Vagina (tissue), 2 donors: Measurements from ENCODE around the gene BROX. TPM values are rescaled to one million over a fixed set of nuclear protein-coding genes. Genes with fewer than 3 reads are reported as not detected.

Source experiments
- DNase-seq, 2 donors: peaks; one replicate each; pipeline ENCODE4 v3.0.0-alpha.2; 2017; ENCODE audit errors: extremely low spot score in 2 of 2
- H3K27ac ChIP-seq: fragments of 200-600 bp; sonication (generic); one replicate; pipeline ENCODE4 v1.5.1; 2019
- H3K27me3 ChIP-seq: fragments of 200-600 bp; sonication (generic); one replicate; pipeline ENCODE4 v1.5.1; 2019
- H3K36me3 ChIP-seq, 2 donors: fragments of 200-600 bp; sonication (generic); one replicate each; pipeline ENCODE4 v1.5.1; 2017 to 2019
- H3K4me1 ChIP-seq: fragments of 200-600 bp; sonication (generic); one replicate; pipeline ENCODE4 v1.5.1; 2019
- H3K4me3 ChIP-seq, 2 donors: fragments of 200-600 bp; sonication (generic); 1 replicate in 1 of 2; 2 replicates in 1 of 2; pipeline ENCODE4 v1.5.1; 2016 to 2019
- H3K9me3 ChIP-seq: fragments of 200-600 bp; sonication (generic); one replicate; pipeline ENCODE4 v1.5.1; 2019
- POLR2A ChIP-seq, 2 donors: fragments of 450-650 bp; IDR thresholded peaks; one replicate each; pipeline ENCODE4 v1.6.1; 2017; ENCODE audit warnings: antibody characterized with exemption in 2 of 2, mild to moderate bottlenecking in 2 of 2, moderate library complexity in 2 of 2
- POLR2AphosphoS5 ChIP-seq, 2 donors: sonication (generic); formaldehyde crosslinking; IDR thresholded peaks; one replicate each; pipeline ENCODE4 v1.9.0; 2017; ENCODE audit warnings: antibody characterized with exemption in 2 of 2, mild to moderate bottlenecking in 2 of 2, low read depth in 1 of 2; ENCODE audit not compliant: insufficient read depth in 1 of 2
- intact Hi-C: fragments of 100-400 bp; cut with DNase I; formaldehyde crosslinking; loops from one replicate; pipeline ENCODE4 v1.15.1; 2023
- total RNA-seq: library from RNA; depleted of rRNA; stranded (reverse); fragments of >200 nt; gene quantifications from one replicate; pipeline ENCODE4 v1.2.3, GENCODE V29; 2016
- TF ChIP-seq, protein P1 (sequence below), 3 experiments: fragments of 450-650 bp in 2 of 3; fragments of 200-600 bp in 1 of 3; sonication (generic) in 1 of 3; IDR thresholded peaks; one replicate each; pipeline ENCODE4 v1.5.1; 2017 to 2019; ENCODE audit warnings: antibody characterized with exemption in 3 of 3, mild to moderate bottlenecking in 2 of 3, moderate library complexity in 2 of 3

The BROX gene
- total RNA-seq, 1 donor from 2014 or later = 26.0 TPM

DNA sequence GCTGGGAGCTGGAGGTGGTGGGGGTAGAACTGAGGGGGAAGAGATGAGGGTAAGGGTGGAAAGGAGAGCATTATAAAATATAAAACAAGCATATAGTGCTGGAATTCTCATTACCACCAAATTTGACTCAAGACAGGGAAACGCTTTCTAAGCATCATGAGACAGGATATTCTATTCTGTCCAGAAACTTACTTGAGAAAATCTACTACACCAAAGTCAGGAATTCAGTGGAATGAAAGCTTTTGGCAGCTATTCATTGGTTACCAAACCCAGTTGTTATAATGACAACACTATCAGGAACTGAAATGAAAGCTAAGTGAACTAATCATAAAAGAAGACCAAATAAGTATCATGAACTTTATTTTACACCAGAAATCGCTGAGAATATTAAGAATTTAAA, 14.5 kb upstream of the BROX start:
- TF ChIP-seq POLR2A (IDR thresholded peaks at IDR 0.05) = no peak
- TF ChIP-seq, protein P1, sequence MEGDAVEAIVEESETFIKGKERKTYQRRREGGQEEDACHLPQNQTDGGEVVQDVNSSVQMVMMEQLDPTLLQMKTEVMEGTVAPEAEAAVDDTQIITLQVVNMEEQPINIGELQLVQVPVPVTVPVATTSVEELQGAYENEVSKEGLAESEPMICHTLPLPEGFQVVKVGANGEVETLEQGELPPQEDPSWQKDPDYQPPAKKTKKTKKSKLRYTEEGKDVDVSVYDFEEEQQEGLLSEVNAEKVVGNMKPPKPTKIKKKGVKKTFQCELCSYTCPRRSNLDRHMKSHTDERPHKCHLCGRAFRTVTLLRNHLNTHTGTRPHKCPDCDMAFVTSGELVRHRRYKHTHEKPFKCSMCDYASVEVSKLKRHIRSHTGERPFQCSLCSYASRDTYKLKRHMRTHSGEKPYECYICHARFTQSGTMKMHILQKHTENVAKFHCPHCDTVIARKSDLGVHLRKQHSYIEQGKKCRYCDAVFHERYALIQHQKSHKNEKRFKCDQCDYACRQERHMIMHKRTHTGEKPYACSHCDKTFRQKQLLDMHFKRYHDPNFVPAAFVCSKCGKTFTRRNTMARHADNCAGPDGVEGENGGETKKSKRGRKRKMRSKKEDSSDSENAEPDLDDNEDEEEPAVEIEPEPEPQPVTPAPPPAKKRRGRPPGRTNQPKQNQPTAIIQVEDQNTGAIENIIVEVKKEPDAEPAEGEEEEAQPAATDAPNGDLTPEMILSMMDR (IDR thresholded peaks at IDR 0.05) = no peak
- no peak for TF ChIP-seq POLR2AphosphoS5 (IDR thresholded peaks at IDR 0.05; ENCODE audit: insufficient read depth in 1 of 2, low read depth in 1 of 2)
- H3K9me3 ChIP-seq = no peaks in the 10 kb centered on the region
- H3K27ac ChIP-seq = no peak overlapping the region
- peaks cover 0 to 6% of the 10 kb centered on the region in 2 donors for H3K36me3 ChIP-seq
- H3K4me1 ChIP-seq = peaks cover 7% of the 10 kb centered on the region
- H3K27me3 ChIP-seq = no peaks in the 10 kb centered on the region
- intact Hi-C loops = no loop called here
- H3K4me3 ChIP-seq = no peak overlapping the region
- no peak for DNase-seq

DNA sequence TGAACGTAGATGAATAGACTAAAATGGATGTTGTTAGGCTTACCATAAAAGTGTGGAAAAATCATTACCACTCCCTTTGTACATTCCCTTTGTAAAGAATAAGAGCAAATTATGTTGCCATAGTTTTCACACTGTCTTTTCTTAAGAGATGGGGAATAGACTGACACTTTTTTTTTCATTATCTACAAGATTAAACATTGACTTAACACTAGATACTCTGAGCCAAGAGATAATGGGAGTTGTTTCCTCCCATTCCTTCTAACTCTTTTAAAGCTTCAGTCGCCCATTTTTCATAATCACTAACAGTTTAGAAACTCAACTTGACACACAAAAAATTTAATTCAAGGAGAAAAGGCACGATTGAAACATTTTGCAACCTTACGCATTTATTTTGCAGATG, 10.2 kb upstream of the BROX start:
- Histone ChIP-seq H3K27ac (no peak overlapping the region), H3K36me3 (peaks cover 0 to 6% of the 10 kb centered on the region in 2 donors), H3K27me3 (no peaks in the 10 kb centered on the region), H3K9me3 (no peaks in the 10 kb centered on the region), H3K4me3 (no peak overlapping the region), H3K4me1 (peaks cover 7% of the 10 kb centered on the region)
- intact Hi-C loops = no loop called here
- DNase-seq = no peak
- TF ChIP-seq, protein P1 (IDR thresholded peaks at IDR 0.05) = no peak
- TF ChIP-seq POLR2A (IDR thresholded peaks at IDR 0.05) (no peak), POLR2AphosphoS5 (IDR thresholded peaks at IDR 0.05; ENCODE audit: insufficient read depth in 1 of 2, low read depth in 1 of 2) (no peak)

DNA sequence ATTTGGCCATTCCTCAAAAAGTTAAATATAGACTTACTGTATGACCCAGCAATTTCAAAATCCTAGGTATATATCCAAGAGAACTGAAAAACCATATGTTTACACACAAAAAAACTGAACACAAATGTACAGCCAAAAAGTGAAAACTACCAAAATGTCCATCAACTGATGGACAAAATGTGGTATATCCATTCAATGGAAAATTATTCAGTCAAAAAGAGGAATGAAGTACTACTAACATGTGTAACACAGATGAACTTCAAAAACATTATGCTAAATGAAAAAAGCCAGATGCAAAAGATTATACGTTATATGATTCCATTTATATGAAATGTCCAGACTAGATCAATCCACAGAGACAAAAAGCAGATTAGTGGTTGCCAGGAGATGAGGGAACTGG, 8.1 kb upstream of the BROX start:
- intact Hi-C loops = loop anchor here (2.0 kb wide), 1 partner anchor 21 kb away; no protein-coding TSS in a partner anchor
- DNase-seq = no peak
- Histone ChIP-seq H3K4me1 (peaks cover 15% of the 10 kb centered on the region), H3K27ac (no peak overlapping the region), H3K9me3 (no peaks in the 10 kb centered on the region), H3K36me3 (peaks cover 0 to 6% of the 10 kb centered on the region in 2 donors), H3K4me3 (no peak overlapping the region), H3K27me3 (no peaks in the 10 kb centered on the region)
- TF ChIP-seq POLR2A (IDR thresholded peaks at IDR 0.05) (no peak), POLR2AphosphoS5 (IDR thresholded peaks at IDR 0.05; ENCODE audit: insufficient read depth in 1 of 2, low read depth in 1 of 2) (no peak)
- TF ChIP-seq, protein P1 (IDR thresholded peaks at IDR 0.05) = no peak

DNA sequence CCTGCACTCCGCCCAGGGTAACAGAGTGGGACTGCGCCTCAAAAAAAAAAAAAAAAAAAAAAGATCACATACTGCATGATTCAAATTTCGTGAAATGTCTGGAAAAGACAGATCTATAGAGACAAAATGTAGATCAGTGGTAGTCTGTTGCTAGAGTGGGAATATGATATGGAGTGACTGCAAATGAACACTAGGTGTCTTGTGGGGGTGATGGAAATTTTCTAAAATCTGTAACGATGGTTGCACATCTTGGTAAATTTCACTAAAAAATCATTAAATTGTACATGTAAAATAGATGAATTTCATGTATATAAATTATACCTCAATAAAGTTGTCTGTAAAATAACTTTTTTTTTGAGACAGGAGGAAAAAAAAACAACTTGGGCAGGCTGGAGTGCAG, 5.5 kb upstream of the BROX start:
- Histone ChIP-seq H3K4me1 (peaks cover 33% of the 10 kb centered on the region), H3K27me3 (no peaks in the 10 kb centered on the region), H3K4me3 (no peak overlapping the region), H3K9me3 (no peaks in the 10 kb centered on the region), H3K27ac (no peak overlapping the region), H3K36me3 (no peaks in the 10 kb centered on the region)
- intact Hi-C loops = no loop called here
- no peak for DNase-seq
- TF ChIP-seq POLR2A (IDR thresholded peaks at IDR 0.05) = no peak
- TF ChIP-seq POLR2AphosphoS5 (IDR thresholded peaks at IDR 0.05; ENCODE audit: insufficient read depth in 1 of 2, low read depth in 1 of 2) = no peak
- TF ChIP-seq, protein P1 (IDR thresholded peaks at IDR 0.05) = no peak

DNA sequence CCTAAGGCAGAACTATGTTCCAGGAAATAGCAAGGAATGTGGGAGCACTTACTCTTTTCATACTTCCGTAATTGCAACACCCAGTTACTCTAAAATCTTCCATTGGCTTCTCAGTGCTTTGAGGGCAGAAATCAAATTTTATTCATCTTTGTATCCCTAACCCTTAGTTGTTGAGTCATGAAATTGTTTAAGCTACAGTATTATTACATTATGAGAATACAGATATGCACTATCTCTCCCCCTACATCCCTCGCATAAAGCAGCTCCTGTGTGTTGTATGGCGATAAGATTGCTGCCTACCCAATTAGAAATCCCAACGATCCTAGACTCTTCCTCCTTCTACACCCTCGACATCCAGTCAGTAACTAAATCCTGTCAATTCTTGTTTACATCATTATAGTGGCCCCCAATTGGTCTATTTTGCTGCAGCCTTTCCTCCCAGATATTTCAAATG, 2.6 kb upstream of the BROX start:
- Histone ChIP-seq H3K27me3 (no peaks in the 10 kb centered on the region), H3K9me3 (no peaks in the 10 kb centered on the region), H3K27ac (no peak overlapping the region), H3K36me3 (no peaks in the 10 kb centered on the region), H3K4me1 (peaks cover 44% of the 10 kb centered on the region), H3K4me3 (no peak overlapping the region)
- no peak for DNase-seq
- intact Hi-C loops = no loop called here
- TF ChIP-seq POLR2AphosphoS5 (IDR thresholded peaks at IDR 0.05; ENCODE audit: insufficient read depth in 1 of 2, low read depth in 1 of 2) (no peak), POLR2A (IDR thresholded peaks at IDR 0.05) (no peak)
- TF ChIP-seq, protein P1 (IDR thresholded peaks at IDR 0.05) = no peak
